Stomach (tissue), 4 donors: ENCODE data around the gene UTRN.

Experiments used
- EP300 ChIP-seq: sonication (generic); formaldehyde crosslinking; IDR thresholded peaks from one replicate; pipeline ENCODE4 v1.6.1; 2017; ENCODE audit warnings: antibody characterized with exemption
- POLR2A ChIP-seq, 4 donors: fragments of 450-650 bp; IDR thresholded peaks; one replicate each; pipeline ENCODE4 v1.6.1; 2016; ENCODE audit warnings: antibody characterized with exemption in 4 of 4, control low read depth in 2 of 4, mild to moderate bottlenecking in 1 of 4, moderate library complexity in 1 of 4
- POLR2AphosphoS5 ChIP-seq, 3 donors: sonication (generic); formaldehyde crosslinking; IDR thresholded peaks; one replicate each; pipeline ENCODE4 v1.6.1; 2016; ENCODE audit warnings: antibody characterized with exemption in 3 of 3
- TF ChIP-seq, protein P1 (sequence below), 7 experiments: fragments of 450-650 bp in 4 of 7; fragments of 200-600 bp in 3 of 7; sonication (generic) in 3 of 7; IDR thresholded peaks; one replicate each; pipeline ENCODE4 v1.5.1; 2016 to 2019; ENCODE audit warnings: antibody characterized with exemption in 7 of 7, control low read depth in 2 of 7, mild to moderate bottlenecking in 1 of 7

DNA sequence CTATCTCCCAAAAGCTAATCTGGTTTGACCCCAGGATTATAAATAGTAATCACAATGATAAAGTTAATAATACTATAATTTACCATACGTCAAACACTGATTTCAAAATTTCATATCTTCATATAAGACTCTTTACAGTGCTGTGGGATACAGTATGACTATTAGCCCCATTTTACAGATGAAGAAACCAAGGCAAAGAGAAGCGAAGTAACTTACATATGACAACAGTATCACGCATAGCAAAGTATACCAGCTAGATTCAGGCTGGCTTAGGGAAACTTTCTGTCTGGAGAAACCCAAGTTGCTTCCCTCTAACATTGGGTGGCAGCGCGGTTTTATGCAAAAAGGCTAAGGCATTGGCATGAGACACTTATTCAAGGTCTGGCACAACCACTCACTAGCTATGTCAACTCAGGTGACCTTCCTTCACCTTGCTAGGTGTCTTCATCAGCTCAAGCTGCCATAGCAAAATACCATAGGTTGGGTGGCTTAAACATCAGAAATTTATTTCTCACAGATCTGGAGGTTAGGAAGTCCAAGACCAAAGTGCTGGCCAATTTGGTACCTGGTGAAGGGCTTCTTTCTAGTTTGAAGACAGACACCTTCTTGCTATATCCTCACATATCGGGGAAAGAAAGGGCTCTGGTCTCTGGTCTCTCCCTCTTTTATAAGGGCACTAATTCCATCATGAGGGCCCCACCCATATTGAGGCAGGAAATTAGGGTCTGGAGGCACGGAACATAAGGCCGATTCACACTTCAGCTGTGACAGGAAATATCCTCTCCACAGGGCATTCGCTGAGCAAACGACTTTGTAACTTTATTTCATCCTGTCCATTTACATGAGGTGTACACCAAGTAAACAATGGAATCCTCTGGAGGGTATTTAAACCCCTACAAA, 22.4 kb upstream of the UTRN start:
- TF ChIP-seq, protein P1, sequence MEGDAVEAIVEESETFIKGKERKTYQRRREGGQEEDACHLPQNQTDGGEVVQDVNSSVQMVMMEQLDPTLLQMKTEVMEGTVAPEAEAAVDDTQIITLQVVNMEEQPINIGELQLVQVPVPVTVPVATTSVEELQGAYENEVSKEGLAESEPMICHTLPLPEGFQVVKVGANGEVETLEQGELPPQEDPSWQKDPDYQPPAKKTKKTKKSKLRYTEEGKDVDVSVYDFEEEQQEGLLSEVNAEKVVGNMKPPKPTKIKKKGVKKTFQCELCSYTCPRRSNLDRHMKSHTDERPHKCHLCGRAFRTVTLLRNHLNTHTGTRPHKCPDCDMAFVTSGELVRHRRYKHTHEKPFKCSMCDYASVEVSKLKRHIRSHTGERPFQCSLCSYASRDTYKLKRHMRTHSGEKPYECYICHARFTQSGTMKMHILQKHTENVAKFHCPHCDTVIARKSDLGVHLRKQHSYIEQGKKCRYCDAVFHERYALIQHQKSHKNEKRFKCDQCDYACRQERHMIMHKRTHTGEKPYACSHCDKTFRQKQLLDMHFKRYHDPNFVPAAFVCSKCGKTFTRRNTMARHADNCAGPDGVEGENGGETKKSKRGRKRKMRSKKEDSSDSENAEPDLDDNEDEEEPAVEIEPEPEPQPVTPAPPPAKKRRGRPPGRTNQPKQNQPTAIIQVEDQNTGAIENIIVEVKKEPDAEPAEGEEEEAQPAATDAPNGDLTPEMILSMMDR (IDR thresholded peaks at IDR 0.05): no peak
- TF ChIP-seq EP300 (no peak), POLR2A (IDR thresholded peaks at IDR 0.05) (no peak), POLR2AphosphoS5 (IDR thresholded peaks at IDR 0.05) (no peak)
